GM20000 (cell line): ENCODE results near the gene CFB.
"Not testable (repeated sequence)": the region's sequence is repeated elsewhere in the genome, so short reads cannot be mapped to it uniquely, and the experiment has no call there.

Source experiments
- DNase-seq: peaks from one replicate; pipeline ENCODE4 v3.0.0; 2012; ENCODE audit warnings: low spot score
- TF ChIP-seq, protein P1 (sequence below): IDR thresholded peaks from 2 replicates; pipeline ENCODE4 v1.5.1; 2012; ENCODE audit warnings: mild to moderate bottlenecking, control low read depth; ENCODE audit errors: extremely low read depth, missing control alignments

Gene CFB

DNA sequence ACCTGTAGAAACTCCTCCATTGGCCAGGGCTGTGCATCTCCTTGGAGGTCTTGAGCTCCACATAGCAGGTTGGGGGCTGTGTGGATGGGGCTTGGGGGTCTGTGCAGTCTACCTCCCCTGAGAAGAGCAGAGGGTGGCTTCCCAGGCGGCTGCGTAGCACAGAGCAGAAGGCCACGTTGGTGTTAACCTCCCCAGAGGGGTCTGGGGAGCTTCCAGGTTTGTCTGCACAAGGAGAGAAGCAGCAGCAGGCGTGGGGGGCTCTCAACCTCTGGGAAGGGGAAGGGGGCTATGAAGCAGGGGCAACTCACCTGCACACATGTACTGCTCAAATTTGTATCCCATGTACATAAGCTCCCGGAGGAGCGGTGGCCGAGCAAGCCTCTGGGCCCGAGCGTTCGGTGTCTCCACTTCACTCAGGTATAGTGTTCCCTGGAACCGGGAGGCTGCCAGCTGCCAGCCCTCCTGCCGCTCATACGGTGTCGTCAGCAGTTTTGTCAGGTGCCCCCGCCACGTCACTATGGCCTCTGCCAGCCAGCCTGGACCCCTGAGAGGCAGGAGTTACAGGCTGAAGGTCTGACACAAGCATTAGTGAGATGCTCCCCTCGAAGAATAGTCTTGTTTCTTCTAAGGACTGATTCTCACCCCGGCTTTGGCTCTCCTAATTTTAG lies 24.8 kb downstream of the CFB start:
- TF ChIP-seq, protein P1, sequence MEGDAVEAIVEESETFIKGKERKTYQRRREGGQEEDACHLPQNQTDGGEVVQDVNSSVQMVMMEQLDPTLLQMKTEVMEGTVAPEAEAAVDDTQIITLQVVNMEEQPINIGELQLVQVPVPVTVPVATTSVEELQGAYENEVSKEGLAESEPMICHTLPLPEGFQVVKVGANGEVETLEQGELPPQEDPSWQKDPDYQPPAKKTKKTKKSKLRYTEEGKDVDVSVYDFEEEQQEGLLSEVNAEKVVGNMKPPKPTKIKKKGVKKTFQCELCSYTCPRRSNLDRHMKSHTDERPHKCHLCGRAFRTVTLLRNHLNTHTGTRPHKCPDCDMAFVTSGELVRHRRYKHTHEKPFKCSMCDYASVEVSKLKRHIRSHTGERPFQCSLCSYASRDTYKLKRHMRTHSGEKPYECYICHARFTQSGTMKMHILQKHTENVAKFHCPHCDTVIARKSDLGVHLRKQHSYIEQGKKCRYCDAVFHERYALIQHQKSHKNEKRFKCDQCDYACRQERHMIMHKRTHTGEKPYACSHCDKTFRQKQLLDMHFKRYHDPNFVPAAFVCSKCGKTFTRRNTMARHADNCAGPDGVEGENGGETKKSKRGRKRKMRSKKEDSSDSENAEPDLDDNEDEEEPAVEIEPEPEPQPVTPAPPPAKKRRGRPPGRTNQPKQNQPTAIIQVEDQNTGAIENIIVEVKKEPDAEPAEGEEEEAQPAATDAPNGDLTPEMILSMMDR: no peak
- DNase-seq: no peak

DNA sequence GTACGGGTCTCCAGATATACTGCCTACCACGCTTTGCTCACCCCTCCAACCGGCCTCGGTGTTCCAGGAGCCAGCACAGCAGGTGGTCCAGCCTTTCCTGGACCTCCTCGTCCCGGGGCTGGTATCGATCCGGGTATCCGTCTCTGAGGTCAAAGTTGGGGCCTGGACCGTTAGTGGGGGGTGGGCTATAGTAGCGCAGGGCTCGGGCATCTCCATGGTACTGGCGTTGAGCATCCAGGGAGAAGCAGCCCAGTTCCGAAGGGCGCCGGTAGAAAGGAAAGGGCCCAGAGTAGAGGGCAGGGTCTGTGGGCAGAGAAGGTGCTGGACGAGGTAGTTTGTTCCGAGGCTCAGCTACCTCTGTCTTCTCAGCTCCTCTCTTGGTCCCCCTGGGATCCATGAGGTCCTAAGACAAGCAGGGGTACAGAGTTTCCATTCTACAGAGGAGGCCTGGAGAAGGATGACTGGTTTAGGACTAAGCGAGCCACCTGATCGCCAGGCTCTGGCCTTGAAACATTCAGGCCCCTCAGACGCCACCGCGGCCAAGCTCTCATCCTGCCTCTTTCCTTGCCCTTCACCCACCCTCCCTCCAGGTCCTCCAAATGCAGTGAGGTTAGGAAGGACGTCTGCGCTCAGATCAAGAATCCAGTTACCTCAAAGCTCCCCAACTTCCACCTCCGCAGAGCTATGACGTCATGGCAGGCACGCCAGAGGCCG lies 25.5 kb downstream of the CFB start:
- no peak for DNase-seq

DNA sequence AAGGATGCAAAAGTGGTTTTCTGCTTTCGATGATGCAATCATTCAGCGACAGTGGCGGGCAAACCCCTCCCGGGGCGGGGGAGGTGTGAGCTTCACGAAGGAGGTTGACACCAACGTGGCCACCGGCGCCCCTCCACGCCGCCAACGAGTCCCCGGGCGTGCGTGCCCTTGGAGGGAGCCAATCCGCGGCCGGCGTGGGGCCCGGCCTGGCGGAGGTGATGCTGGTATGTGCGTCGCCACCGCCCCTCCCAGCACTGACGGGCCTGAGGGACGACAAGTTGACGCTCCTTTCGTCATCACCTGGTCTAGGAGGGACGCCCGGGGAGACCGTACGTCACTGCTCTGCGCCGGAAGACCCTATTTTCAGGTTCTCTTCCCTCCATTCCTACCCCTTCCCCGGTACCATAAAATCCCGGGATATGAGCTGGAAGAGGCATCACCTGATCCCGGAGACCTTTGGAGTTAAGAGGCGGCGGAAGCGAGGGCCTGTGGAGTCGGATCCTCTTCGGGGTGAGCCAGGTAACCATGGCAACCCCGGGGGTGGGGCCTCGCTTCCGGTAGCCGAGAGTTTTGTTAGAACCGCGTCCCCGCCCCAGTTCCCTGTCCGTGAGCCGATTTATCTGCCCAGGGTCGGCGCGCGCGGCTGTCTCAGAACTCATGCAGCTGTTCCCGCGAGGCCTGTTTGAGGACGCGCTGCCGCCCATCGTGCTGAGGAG lies 26.3 kb downstream of the CFB start, which contains the start of gene DXO:
Gene DXO, minus strand, starts transcription at position 146 of the 716 bp plus-strand sequence. CDS start 463 bp downstream, outside the sequence.
- TF ChIP-seq, protein P1: no peak

More for the DNA sequence above, 25.5 kb downstream of the CFB start:
- TF ChIP-seq, protein P1: no peak

DNA sequence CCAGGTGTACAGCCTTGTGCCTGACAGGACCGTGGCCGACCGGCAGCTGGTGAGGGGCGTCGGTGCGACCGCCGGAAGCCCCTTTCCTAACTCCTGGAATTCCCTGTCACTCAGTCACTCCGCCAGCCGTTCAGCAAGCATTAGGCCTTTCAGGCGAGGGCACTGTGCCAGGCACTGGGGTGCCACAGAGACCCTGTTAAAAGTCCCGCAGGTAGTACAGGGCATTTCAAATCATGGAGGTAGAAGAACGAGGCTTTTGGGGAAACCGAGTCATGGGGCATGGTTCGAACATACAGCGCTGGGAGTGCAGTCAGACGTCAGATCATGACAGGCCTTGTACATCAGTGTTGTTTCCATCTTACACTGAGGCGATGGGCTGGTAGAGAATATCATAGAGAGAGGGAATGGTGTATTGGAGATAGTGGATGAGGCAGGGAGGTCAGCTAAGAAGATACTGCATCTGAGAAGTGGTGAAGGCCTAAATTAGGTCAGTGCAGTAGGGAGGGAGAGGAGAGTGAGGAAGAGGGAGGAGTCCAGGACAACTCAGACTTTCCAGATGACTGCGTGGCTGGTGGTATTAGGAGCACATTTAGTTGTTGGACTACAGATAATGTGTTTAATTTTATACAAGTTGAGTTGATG lies 26.9 kb downstream of the CFB start:
- DNase-seq: peak; percentile 23
- TF ChIP-seq, protein P1: no peak

More for the DNA sequence above, 26.3 kb downstream of the CFB start, which contains the start of gene DXO:
- DNase-seq: peak; percentile 99

DNA sequence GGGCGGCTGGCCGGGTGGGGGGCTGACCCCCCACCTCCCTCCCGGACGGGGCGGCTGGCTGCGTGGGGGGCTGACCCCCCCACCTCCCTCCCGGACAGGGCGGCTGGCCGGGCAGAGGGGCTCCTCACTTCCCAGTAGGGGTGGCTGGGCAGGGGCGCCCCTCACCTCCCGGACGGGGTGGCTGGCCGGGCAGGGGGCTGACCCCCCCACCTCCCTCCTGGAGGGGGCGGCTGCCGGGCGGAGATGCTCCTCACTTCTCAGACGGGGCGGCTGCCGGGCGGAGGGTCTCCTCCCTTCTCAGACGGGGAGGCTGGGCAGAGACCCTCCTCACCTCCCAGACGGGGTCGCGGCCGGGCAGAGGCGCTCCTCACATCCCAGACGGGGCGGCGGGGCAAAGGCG lies 30.2 kb downstream of the CFB start:
- not testable (repeated sequence) for DNase-seq

DNA sequence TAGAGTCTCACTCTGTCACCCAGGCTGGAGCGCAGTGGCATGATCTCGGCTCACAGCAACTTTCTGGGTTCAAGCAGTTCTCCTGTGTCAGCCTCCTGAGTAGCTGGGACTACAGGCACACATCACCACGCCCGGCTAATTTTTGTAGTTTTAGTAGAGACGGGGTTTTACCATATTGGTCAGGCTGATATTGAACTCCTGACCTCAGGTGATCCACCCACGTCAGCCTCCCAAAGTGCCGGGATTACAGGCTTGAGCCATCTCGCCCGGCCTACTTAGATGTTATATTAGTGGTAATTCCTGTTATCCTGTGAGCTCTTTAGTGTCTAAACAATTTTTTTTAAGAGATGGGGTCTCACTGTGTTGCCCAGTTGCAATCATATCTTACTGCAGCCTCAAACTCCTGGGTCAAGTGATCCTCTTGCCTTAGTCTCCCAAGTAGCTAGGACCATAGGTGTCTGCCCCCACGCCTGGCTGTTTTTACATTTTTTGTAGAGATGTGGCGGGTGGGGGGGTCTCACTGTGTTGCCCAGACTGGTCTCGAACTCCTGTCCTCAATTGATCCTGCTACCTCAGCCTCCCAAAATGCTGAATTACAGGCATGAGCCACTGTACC lies 32.0 kb downstream of the CFB start:
- DNase-seq: no peak
- TF ChIP-seq, protein P1: no peak

DNA sequence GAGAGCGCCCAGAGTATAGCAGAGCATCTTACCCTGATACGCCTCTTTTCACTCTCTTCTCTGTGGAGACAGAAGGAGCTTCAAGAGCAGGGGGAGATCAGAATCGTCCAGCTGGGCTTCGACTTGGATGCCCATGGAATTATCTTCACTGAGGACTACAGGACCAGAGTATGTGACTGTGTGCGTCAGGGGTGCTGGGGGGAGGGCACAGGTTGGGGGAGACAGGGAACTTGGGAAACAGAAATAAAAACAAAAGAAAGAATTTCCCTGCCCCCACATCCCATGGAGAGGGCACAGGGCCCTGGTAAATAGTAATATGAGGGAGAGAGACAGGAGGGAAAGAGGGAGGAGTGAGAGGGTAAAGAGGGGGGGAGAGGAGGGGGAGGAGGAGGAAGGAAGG lies 32.9 kb downstream of the CFB start:
- DNase-seq: no peak
- TF ChIP-seq, protein P1: no peak
